NCI-H1105 treated with DMSO at 0.1 percent for 48 hours (cell line): Measurements from ENCODE around the gene MARCHF6.
"Not testable (repeated sequence)": the region's sequence is repeated elsewhere in the genome, so short reads cannot be mapped to it uniquely, and the experiment has no call there.

Experiments used
- DNase-seq: peaks from one replicate; lab custom pipeline; 2025; lab: John Stamatoyannopoulos, UW

MARCHF6 gene

GRCh38 chr5:10381803-10382202 is 28.3 kb downstream of the MARCHF6 start:
- no peak for DNase-seq

- no peak for DNase-seq
These were observed 31.0 kb downstream of the MARCHF6 start for GRCh38 chr5:10384483-10384882.

GRCh38 chr5:10387690-10388089 is 34.2 kb downstream of the MARCHF6 start:
- DNase-seq: no peak

GRCh38 chr5:10391130-10391529 is 37.6 kb downstream of the MARCHF6 start:
- no peak for DNase-seq

GRCh38 chr5:10392567-10393328 is 39.3 kb downstream of the MARCHF6 start:
- DNase-seq: not testable (repeated sequence)

GRCh38 chr5:10393491-10393890 is 40.0 kb downstream of the MARCHF6 start:
- no peak for DNase-seq

GRCh38 chr5:10396552-10396951 is 43.1 kb downstream of the MARCHF6 start:
- DNase-seq: no peak

GRCh38 chr5:10399839-10400238 is 46.3 kb downstream of the MARCHF6 start:
- no peak for DNase-seq

- no peak for DNase-seq
These were observed 46.9 kb downstream of the MARCHF6 start for GRCh38 chr5:10400411-10400810.

- no peak for DNase-seq
These were observed 47.3 kb downstream of the MARCHF6 start for GRCh38 chr5:10400831-10401230.

- DNase-seq: no peak
These were observed 48.0 kb downstream of the MARCHF6 start for GRCh38 chr5:10401498-10401897.
